ENCODE measurements around the gene HES1. TPM values are rescaled to one million over a fixed set of nuclear protein-coding genes. Genes with fewer than 3 reads are reported as not detected.

Gene HES1
- polyA plus RNA-seq, 3 donors: 0.17 to 66.6 (median 0.26) TPM

DNA sequence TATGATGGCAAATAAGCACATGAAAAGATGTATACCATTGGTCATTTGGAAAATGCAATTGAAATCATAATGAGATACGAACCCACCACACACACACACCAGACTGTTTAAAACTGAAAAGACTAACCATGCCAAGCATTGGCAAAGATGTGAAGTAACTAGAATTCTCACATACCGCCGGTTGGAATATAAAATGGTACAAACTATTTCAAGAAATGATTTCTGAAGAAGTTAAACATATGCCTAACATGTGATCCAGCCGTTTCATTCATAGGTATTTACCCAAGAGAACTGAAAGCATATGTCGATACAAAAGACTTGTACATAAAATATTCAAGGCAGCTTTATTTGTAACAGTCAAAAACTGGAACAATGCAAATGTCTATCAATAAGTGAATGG, 28.9 kb downstream of the HES1 start:
- H3K27me3 Mint-ChIP-seq (ENCODE audit: low read depth in 3 of 3): peaks cover 15 to 41% (median 16%) of the 10 kb centered on the region in 3 donors
- no peaks in the 10 kb centered on the region for H3K79me2 ChIP-seq (ENCODE audit: insufficient read depth, low read length)
- TF ChIP-seq, protein P1, sequence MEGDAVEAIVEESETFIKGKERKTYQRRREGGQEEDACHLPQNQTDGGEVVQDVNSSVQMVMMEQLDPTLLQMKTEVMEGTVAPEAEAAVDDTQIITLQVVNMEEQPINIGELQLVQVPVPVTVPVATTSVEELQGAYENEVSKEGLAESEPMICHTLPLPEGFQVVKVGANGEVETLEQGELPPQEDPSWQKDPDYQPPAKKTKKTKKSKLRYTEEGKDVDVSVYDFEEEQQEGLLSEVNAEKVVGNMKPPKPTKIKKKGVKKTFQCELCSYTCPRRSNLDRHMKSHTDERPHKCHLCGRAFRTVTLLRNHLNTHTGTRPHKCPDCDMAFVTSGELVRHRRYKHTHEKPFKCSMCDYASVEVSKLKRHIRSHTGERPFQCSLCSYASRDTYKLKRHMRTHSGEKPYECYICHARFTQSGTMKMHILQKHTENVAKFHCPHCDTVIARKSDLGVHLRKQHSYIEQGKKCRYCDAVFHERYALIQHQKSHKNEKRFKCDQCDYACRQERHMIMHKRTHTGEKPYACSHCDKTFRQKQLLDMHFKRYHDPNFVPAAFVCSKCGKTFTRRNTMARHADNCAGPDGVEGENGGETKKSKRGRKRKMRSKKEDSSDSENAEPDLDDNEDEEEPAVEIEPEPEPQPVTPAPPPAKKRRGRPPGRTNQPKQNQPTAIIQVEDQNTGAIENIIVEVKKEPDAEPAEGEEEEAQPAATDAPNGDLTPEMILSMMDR (IDR thresholded peaks at IDR 0.05): no peak

DNA sequence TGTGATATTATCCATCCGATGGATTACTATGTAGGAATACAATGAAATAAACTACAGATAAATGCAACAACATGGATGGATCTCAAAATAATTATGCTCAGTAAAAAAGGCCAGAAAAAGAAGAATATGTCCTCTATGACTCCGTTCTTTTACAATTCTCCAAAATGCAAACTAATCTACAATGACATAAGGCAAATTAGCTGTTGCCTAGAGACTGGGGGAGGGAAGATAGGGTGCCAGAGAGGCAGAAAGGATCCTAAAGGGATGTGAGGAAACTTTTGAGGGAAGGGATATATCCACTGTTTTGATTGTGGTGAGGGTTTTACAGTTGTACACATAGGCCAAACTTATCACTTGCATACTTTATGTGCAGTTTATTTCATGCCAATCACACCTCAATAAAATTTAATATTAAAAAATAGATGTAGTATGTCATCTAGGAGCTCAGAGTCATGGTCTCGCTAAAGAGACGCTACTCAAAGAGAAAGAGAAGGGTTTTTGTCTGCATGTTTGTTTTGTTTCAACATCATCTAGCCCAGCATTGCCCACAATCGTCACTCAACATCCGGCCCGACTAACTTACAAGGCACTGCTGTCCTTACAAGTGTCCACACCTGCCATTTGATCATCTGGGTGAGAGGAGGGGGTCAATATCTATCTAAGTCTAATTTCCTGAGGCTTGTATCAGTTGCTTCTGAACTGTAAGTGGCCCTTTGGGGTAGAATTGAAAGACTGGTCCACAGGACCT, 29.5 kb downstream of the HES1 start:
- Mint-ChIP-seq H3K9me3 (peaks cover 0 to 2% (median 0%) of the 10 kb centered on the region in 7 donors), H3K4me3 (peak overlapping the region in 1 of 2 donors; percentile 23), H3K36me3 (no peaks in the 10 kb centered on the region), H3K27me3 (ENCODE audit: low read depth in 3 of 3) (peaks cover 16 to 41% (median 16%) of the 10 kb centered on the region in 3 donors), H3K27ac (no peak overlapping the region), H3K4me1 (peaks cover 36% of the 10 kb centered on the region)
- intact Hi-C loops (cut with micrococcal nuclease): no loop called here
- Histone ChIP-seq H3K79me2 (ENCODE audit: insufficient read depth, low read length) (no peaks in the 10 kb centered on the region), H3K27me3 (ENCODE audit: control insufficient read depth in 2 of 2, insufficient read depth in 2 of 2, low read length in 2 of 2) (peaks cover 0 to 12% of the 10 kb centered on the region in 2 donors), H3K36me3 (replicated peaks in 1 of 2; ENCODE audit: control insufficient read depth in 1 of 2, insufficient read depth in 2 of 2, low read length in 2 of 2) (no peaks in the 10 kb centered on the region), H2AFZ (ENCODE audit: insufficient read depth, low read depth, low read length, poor library complexity, severe bottlenecking) (no peak overlapping the region), H3K9ac (ENCODE audit: insufficient read depth, low read length, poor library complexity, severe bottlenecking) (no peak overlapping the region), H3K4me2 (replicated peaks; ENCODE audit: extremely low read depth, low read length, poor library complexity, severe bottlenecking) (no peak overlapping the region), H3K27ac (ENCODE audit: low read depth in 1 of 2, low read length in 2 of 2) (no peak overlapping the region), H4K20me1 (ENCODE audit: insufficient read depth, low read length) (no peaks in the 10 kb centered on the region), H3K4me1 (ENCODE audit: control insufficient read depth in 1 of 2, insufficient read depth in 2 of 2, low read length in 2 of 2) (peaks cover 8 to 22% of the 10 kb centered on the region in 2 donors), H3K4me3 (replicated peaks in 1 of 3; ENCODE audit: low read depth in 2 of 3, low read length in 3 of 3) (no peak overlapping the region), H3K9me3 (replicated peaks in 1 of 2; ENCODE audit: control insufficient read depth in 1 of 2, insufficient read depth in 1 of 2, low read length in 2 of 2) (no peaks in the 10 kb centered on the region)
- TF ChIP-seq, protein P1 (IDR thresholded peaks at IDR 0.05): no peak
- no peak for DNase-seq
- WGBS (ENCODE audit: insufficient coverage): no CpG with 5 or more reads among the region's 7 CpGs

More for the DNA sequence above, 28.9 kb downstream of the HES1 start:
- Mint-ChIP-seq H3K36me3 (no peaks in the 10 kb centered on the region), H3K4me1 (peaks cover 36% of the 10 kb centered on the region), H3K9me3 (peaks cover 0 to under 1% (median 0%) of the 10 kb centered on the region in 7 donors), H3K4me3 (no peak overlapping the region), H3K27ac (no peak overlapping the region)
- Histone ChIP-seq H3K27ac (ENCODE audit: low read depth in 1 of 2, low read length in 2 of 2) (no peak overlapping the region), H3K4me3 (replicated peaks in 1 of 3; ENCODE audit: low read depth in 2 of 3, low read length in 3 of 3) (no peak overlapping the region), H3K27me3 (ENCODE audit: control insufficient read depth in 2 of 2, insufficient read depth in 2 of 2, low read length in 2 of 2) (peaks cover 0 to 12% of the 10 kb centered on the region in 2 donors), H4K20me1 (ENCODE audit: insufficient read depth, low read length) (no peaks in the 10 kb centered on the region), H3K36me3 (replicated peaks in 1 of 2; ENCODE audit: control insufficient read depth in 1 of 2, insufficient read depth in 2 of 2, low read length in 2 of 2) (no peaks in the 10 kb centered on the region), H3K4me1 (ENCODE audit: control insufficient read depth in 1 of 2, insufficient read depth in 2 of 2, low read length in 2 of 2) (peaks cover 8 to 22% of the 10 kb centered on the region in 2 donors), H2AFZ (ENCODE audit: insufficient read depth, low read depth, low read length, poor library complexity, severe bottlenecking) (no peak overlapping the region), H3K9me3 (replicated peaks in 1 of 2; ENCODE audit: control insufficient read depth in 1 of 2, insufficient read depth in 1 of 2, low read length in 2 of 2) (no peaks in the 10 kb centered on the region), H3K4me2 (replicated peaks; ENCODE audit: extremely low read depth, low read length, poor library complexity, severe bottlenecking) (no peak overlapping the region), H3K9ac (ENCODE audit: insufficient read depth, low read length, poor library complexity, severe bottlenecking) (no peak overlapping the region)
- no peak for DNase-seq
- intact Hi-C loops (cut with micrococcal nuclease): no loop called here
- WGBS (ENCODE audit: insufficient coverage): no CpG with 5 or more reads among the region's 5 CpGs

Measured in CD14-positive monocyte (primary cell).